Testis (tissue), 2 donors: ENCODE measurements around the gene KIAA2012.

Experiments used
- CTCF ChIP-seq, 3 experiments: fragments of 450-650 bp in 2 of 3; fragments of 200-600 bp in 1 of 3; sonication (generic) in 1 of 3; IDR thresholded peaks; one replicate each; pipeline ENCODE4 v1.5.1; 2016 to 2019; ENCODE audit warnings: antibody characterized with exemption in 3 of 3, mild to moderate bottlenecking in 2 of 3, moderate library complexity in 1 of 3
- POLR2A ChIP-seq: fragments of 450-650 bp; IDR thresholded peaks from one replicate; pipeline ENCODE4 v1.6.1; 2017; ENCODE audit warnings: antibody characterized with exemption, mild to moderate bottlenecking, moderate library complexity

DNA sequence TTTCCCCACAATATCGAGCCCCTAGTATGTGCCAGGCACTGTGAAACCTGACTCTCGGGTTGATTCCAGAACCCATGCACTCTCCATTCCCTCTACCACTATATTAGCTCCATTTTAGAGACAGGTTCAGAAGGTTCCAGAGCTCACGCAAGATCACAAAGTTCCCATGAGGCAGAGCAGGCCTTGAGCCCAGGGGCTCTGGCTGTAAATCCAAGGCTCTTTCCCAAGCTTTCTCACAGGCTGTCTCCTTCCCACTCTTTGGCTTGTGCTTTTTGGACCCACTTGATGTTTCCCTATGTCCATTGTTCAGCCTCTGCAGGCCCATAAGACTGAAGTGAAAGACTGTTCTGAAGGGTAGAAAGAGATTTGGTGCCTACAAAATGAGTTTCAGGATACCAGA is 15.7 kb downstream of the KIAA2012 start:
- TF ChIP-seq CTCF (IDR thresholded peaks at IDR 0.05) (no peak), POLR2A (no peak)
